ENCODE measurements around the gene TBC1D16. TPM values are rescaled to one million over a fixed set of nuclear protein-coding genes. Genes with fewer than 3 reads are reported as not detected.
A peak's percentile ranks its signal among the peaks of the same experiment; 100 is the strongest.

TBC1D16 gene
- total RNA-seq, 4 donors from 2014 or later: 5.8 to 8.1 (median 7.0) TPM

- no peaks in the 10 kb centered on the region for H3K9me3 ChIP-seq
- in situ Hi-C loops (cut with MboI; ENCODE audit: low sequenced_read_pairs in 4 of 4) (no loop called here), intact Hi-C loops (cut with DNase I; ENCODE audit: low total_unique reads) (no loop called here)
- no peak overlapping the region for H3K4me3 ChIP-seq
- H3K4me1 ChIP-seq: peaks cover 0 to 6% of the 10 kb centered on the region in 2 donors
- no peak for DNase-seq
- H3K27me3 ChIP-seq: no peaks in the 10 kb centered on the region
- H3K36me3 ChIP-seq: no peaks in the 10 kb centered on the region
- no peak for ATAC-seq
- H3K27ac ChIP-seq: no peak overlapping the region
- no peak for TF ChIP-seq POLR2A (IDR thresholded peaks at IDR 0.05)
- TF ChIP-seq, protein P1, sequence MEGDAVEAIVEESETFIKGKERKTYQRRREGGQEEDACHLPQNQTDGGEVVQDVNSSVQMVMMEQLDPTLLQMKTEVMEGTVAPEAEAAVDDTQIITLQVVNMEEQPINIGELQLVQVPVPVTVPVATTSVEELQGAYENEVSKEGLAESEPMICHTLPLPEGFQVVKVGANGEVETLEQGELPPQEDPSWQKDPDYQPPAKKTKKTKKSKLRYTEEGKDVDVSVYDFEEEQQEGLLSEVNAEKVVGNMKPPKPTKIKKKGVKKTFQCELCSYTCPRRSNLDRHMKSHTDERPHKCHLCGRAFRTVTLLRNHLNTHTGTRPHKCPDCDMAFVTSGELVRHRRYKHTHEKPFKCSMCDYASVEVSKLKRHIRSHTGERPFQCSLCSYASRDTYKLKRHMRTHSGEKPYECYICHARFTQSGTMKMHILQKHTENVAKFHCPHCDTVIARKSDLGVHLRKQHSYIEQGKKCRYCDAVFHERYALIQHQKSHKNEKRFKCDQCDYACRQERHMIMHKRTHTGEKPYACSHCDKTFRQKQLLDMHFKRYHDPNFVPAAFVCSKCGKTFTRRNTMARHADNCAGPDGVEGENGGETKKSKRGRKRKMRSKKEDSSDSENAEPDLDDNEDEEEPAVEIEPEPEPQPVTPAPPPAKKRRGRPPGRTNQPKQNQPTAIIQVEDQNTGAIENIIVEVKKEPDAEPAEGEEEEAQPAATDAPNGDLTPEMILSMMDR (IDR thresholded peaks at IDR 0.05 in 4 of 5, conservative IDR thresholded peaks at IDR 0.05 in 1 of 5): no peak
These were observed 45.9 kb upstream of the TBC1D16 start for GRCh38 chr17:80081596-80081995.

- DNase-seq: no peak
- peaks cover 0 to 6% of the 10 kb centered on the region in 2 donors for H3K4me1 ChIP-seq
- intact Hi-C loops (cut with DNase I; ENCODE audit: low total_unique reads) (no loop called here), in situ Hi-C loops (cut with MboI; ENCODE audit: low sequenced_read_pairs in 4 of 4) (no loop called here)
- TF ChIP-seq POLR2A (IDR thresholded peaks at IDR 0.05): no peak
- TF ChIP-seq, protein P1 (IDR thresholded peaks at IDR 0.05 in 4 of 5, conservative IDR thresholded peaks at IDR 0.05 in 1 of 5): no peak
- H3K4me3 ChIP-seq: no peak overlapping the region
- no peaks in the 10 kb centered on the region for H3K27me3 ChIP-seq
- H3K9me3 ChIP-seq: no peaks in the 10 kb centered on the region
- no peak overlapping the region for H3K27ac ChIP-seq
- no peak for ATAC-seq
- H3K36me3 ChIP-seq: no peaks in the 10 kb centered on the region
These were observed 44.4 kb upstream of the TBC1D16 start for GRCh38 chr17:80080081-80080480.

DNA sequence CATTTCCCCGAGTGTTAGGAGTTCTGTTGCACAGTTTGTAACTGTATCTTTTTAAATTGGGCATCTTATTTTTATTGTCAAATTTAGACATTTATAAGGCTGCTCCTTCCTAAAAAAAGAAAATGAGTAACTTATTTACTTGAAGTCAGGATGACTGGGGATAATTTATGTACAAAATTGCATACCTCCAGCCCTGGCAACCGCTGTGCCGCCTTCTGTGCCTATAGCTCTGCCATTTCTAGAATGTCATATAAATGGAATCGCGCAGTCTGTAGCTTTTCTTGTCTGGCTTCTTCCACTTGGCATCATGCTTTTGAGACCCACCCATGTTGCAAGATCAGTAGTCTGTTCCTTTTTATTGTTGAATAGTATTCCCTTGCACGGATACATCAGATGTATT, 36.7 kb upstream of the TBC1D16 start:
- intact Hi-C loops (cut with DNase I; ENCODE audit: low total_unique reads): no loop called here
- Histone ChIP-seq H3K9me3 (no peaks in the 10 kb centered on the region), H3K4me3 (no peak overlapping the region), H3K36me3 (no peaks in the 10 kb centered on the region), H3K27me3 (no peaks in the 10 kb centered on the region), H3K27ac (peak overlapping the region in 1 of 4 donors; percentile 83), H3K4me1 (peaks cover 6 to 19% of the 10 kb centered on the region in 2 donors)
- TF ChIP-seq POLR2A (IDR thresholded peaks at IDR 0.05): no peak
- TF ChIP-seq, protein P1 (IDR thresholded peaks at IDR 0.05 in 4 of 5, conservative IDR thresholded peaks at IDR 0.05 in 1 of 5): no peak
- DNase-seq (no peak), ATAC-seq (no peak)
- in situ Hi-C loops (cut with MboI; ENCODE audit: low sequenced_read_pairs in 4 of 4): no loop called here

- H3K36me3 ChIP-seq: no peaks in the 10 kb centered on the region
- ATAC-seq: peak; percentile 57 to 72
- in situ Hi-C loops (cut with MboI; ENCODE audit: low sequenced_read_pairs in 4 of 4): no loop called here
- no peaks in the 10 kb centered on the region for H3K27me3 ChIP-seq
- no peak for TF ChIP-seq POLR2A (IDR thresholded peaks at IDR 0.05)
- TF ChIP-seq, protein P1 (IDR thresholded peaks at IDR 0.05 in 4 of 5, conservative IDR thresholded peaks at IDR 0.05 in 1 of 5): no peak
- DNase-seq: peak in 1 of 2 donors; percentile 41
- H3K27ac ChIP-seq: peak overlapping the region; percentile 68 to 83 (median 77)
- intact Hi-C loops (cut with DNase I; ENCODE audit: low total_unique reads): no loop called here
- no peaks in the 10 kb centered on the region for H3K9me3 ChIP-seq
- peak overlapping the region; percentile 26 to 56 (median 42) for H3K4me3 ChIP-seq
- H3K4me1 ChIP-seq: peaks cover 6 to 19% of the 10 kb centered on the region in 2 donors
These were observed 35.6 kb upstream of the TBC1D16 start for GRCh38 chr17:80071116-80071841.

Data from gastrocnemius medialis (tissue), 4 donors.